Measurements from ENCODE around the gene TLR9.

The TLR9 gene

DNA sequence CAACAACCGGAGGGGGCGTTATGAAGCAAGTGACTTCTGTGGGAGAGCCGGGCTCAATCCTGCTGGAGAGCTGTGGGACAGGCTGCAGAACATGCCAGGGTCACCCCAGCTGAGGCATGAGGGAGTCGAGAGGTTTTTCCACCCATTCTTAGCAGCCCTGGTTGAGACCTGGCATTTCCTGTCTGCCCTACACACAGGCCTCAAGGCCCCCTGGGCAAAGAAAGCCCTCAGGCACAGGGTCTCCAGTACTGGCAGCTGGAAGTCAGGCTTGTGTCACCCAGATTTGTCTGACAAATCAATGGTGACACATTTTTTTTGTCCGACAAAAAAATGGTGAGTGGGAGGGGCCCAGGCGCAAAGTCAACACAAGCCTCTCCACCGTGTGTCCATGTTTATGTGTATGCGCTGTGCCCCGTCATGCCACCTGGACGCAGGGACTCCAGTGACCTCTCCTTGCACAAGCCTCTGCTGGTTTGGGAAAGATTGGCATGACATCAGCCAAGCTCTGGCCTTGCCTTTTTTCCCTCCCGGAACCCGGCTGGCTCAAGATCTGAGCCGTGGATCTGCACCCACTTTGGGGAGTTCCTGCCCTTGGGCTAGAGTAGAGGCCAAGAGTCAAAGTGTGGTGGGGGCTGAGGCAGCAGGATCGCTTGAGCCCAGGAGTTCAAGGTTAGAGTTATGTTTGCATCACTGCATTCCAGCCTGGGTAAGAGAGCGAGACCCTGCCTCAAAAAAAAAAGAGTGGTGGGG, 48.3 kb downstream of the TLR9 start:
- no peaks in the 10 kb centered on the region for H3K9me3 ChIP-seq (ENCODE audit: control extremely low read depth in 1 of 5, control insufficient read depth in 4 of 5, insufficient read depth in 2 of 5, low read depth in 1 of 5, low read length in 4 of 5)
- WGBS (ENCODE audit: insufficient coverage): 96% methylated on average over 12 of the region's 15 CpGs
- ChIA-PET POLR2A (no interaction called here), CTCF (interaction anchor here (1.0 kb wide), 1 partner anchor 9 kb away, joined by 4 read pairs; no protein-coding TSS in a partner anchor)
- H3K4me1 ChIP-seq (ENCODE audit: control extremely low read depth in 1 of 4, control insufficient read depth in 4 of 4, insufficient read depth in 4 of 4, low read length in 3 of 4): peaks cover 0 to 12% (median 0%) of the 10 kb centered on the region in 4 experiments
- H3K4me3 ChIP-seq (ENCODE audit: control insufficient read depth in 1 of 7, extremely low read depth in 1 of 7, insufficient read depth in 4 of 7, low read depth in 2 of 7, low read length in 6 of 7): no peak overlapping the region
- no peaks in the 10 kb centered on the region for H3K27me3 ChIP-seq (replicated peaks in 2 of 5; ENCODE audit: control insufficient read depth in 4 of 5, insufficient read depth in 5 of 5, low read length in 4 of 5)
- no peak for DNase-seq
- no peaks in the 10 kb centered on the region for H3K36me3 ChIP-seq (ENCODE audit: control insufficient read depth in 4 of 4, insufficient read depth in 4 of 4, low read length in 3 of 4)
- no peak overlapping the region for H3K27ac ChIP-seq (ENCODE audit: insufficient read depth in 1 of 2, low read depth in 1 of 2, low read length in 2 of 2, poor library complexity in 1 of 2, severe bottlenecking in 2 of 2)

DNA sequence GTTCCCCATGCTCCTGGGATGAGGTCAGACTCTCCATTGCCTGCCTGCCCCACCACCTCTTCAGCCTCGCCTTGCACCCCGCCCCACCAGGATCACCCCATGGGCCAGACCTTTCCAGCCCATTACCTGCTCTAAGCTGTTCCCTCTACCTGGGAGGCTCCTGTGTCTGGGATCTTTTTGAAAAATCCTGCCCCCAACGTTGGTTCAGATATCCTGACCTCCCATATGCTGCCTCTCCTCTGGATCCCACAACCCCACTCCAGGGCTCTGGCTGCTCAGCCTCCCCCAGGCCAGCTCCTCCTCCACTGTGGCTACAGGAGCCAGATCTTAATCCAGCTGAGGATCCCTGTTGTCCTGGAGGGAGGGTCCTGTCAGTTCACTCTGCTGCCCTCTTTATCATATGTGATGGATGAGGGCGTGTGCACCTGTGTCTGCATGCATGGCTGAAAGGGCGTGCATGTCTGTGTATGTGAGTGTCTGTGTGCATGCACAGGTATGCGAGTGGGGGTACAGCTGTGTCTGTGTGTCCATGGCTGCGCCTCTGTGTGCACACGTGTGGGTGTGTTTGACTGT, 49.2 kb downstream of the TLR9 start:
- Histone ChIP-seq H3K9me3 (ENCODE audit: control extremely low read depth in 1 of 5, control insufficient read depth in 4 of 5, insufficient read depth in 2 of 5, low read depth in 1 of 5, low read length in 4 of 5) (no peaks in the 10 kb centered on the region), H3K27me3 (replicated peaks in 2 of 5; ENCODE audit: control insufficient read depth in 4 of 5, insufficient read depth in 5 of 5, low read length in 4 of 5) (no peaks in the 10 kb centered on the region), H3K36me3 (ENCODE audit: control insufficient read depth in 4 of 4, insufficient read depth in 4 of 4, low read length in 3 of 4) (no peaks in the 10 kb centered on the region), H3K4me3 (ENCODE audit: control insufficient read depth in 1 of 7, extremely low read depth in 1 of 7, insufficient read depth in 4 of 7, low read depth in 2 of 7, low read length in 6 of 7) (no peak overlapping the region), H3K27ac (ENCODE audit: insufficient read depth in 1 of 2, low read depth in 1 of 2, low read length in 2 of 2, poor library complexity in 1 of 2, severe bottlenecking in 2 of 2) (no peak overlapping the region), H3K4me1 (ENCODE audit: control extremely low read depth in 1 of 4, control insufficient read depth in 4 of 4, insufficient read depth in 4 of 4, low read length in 3 of 4) (peaks cover 0 to 12% (median 0%) of the 10 kb centered on the region in 4 experiments)
- ChIA-PET POLR2A (no interaction called here), CTCF (interaction anchor here (0.6 kb wide), 1 partner anchor 57 kb away, joined by 3 read pairs; no protein-coding TSS in a partner anchor)
- WGBS (ENCODE audit: insufficient coverage): 100% methylated on average over 4 of the region's 8 CpGs
- DNase-seq: no peak

DNA sequence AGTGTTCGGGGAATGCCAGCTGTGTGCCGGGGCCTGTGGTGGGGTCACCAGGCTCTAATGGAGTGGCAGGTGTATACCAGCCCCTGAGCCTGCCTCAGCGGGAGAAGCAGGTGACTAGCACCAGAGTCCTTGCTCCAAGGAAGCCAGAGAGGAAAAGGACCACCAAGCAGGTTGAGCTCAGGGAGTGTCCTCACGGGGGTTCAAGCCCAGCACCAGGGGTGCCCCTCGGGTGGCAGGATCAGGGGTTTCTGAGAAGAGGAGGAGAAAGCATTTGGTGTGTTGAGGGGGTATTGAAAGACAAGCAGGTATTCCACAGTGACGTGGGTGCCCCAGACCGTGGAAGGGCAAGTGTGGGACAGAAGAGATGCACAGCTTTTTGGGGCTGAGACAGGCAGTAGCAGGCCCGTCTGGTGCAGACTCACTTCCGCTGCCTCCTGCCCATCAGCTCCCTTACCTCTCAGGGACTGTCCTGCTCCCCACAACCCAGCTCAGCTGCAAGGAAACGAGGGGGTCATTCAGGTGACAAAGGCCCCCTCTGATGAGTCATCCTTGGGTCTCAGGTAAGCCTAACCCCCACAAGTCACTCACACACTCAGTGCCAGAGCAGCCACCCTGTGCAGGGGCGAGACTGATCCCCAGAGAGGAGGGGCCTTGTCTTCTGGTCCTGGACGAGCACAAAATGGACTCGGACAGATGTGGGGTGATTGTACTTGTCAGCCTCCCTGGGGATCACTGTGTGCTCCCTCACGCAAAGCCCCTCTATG, 49.8 kb downstream of the TLR9 start:
- no peak for DNase-seq
- ChIA-PET POLR2A (no interaction called here), CTCF (interaction anchor here (0.6 to 1.4 kb wide), 5 partner anchors 11 to 57 kb away, joined by 3 to 4 read pairs (median 3); no protein-coding TSS in a partner anchor)
- Histone ChIP-seq H3K36me3 (ENCODE audit: control insufficient read depth in 4 of 4, insufficient read depth in 4 of 4, low read length in 3 of 4) (no peaks in the 10 kb centered on the region), H3K27ac (ENCODE audit: insufficient read depth in 1 of 2, low read depth in 1 of 2, low read length in 2 of 2, poor library complexity in 1 of 2, severe bottlenecking in 2 of 2) (no peak overlapping the region), H3K27me3 (replicated peaks in 2 of 5; ENCODE audit: control insufficient read depth in 4 of 5, insufficient read depth in 5 of 5, low read length in 4 of 5) (no peaks in the 10 kb centered on the region), H3K9me3 (ENCODE audit: control extremely low read depth in 1 of 5, control insufficient read depth in 4 of 5, insufficient read depth in 2 of 5, low read depth in 1 of 5, low read length in 4 of 5) (no peaks in the 10 kb centered on the region), H3K4me3 (ENCODE audit: control insufficient read depth in 1 of 7, extremely low read depth in 1 of 7, insufficient read depth in 4 of 7, low read depth in 2 of 7, low read length in 6 of 7) (no peak overlapping the region), H3K4me1 (ENCODE audit: control extremely low read depth in 1 of 4, control insufficient read depth in 4 of 4, insufficient read depth in 4 of 4, low read length in 3 of 4) (peaks cover 0 to 12% (median 0%) of the 10 kb centered on the region in 4 experiments)
- 96% methylated on average over 11 of the region's 14 CpGs for WGBS (ENCODE audit: insufficient coverage)

DNA sequence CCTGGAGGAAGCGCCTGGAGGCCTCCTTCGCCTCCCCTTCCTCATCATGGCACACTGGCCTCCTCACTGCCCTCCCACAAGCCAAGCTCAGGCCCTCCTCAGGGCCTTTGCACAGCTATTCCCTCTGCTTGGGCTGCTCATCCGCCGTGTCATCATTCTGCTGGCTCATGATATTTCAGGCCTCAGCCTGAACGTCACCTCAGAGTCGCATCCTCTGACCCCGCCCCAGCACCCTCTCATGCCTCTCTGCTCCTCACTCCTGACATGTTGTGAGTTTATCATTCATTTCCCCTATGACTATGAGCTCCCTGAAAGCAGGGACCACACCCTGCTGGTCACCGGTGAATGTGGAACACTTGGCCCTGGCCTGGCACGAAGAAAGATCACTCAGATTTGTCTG, 50.5 kb downstream of the TLR9 start:
- POLR2A ChIA-PET: no interaction called here

DNA sequence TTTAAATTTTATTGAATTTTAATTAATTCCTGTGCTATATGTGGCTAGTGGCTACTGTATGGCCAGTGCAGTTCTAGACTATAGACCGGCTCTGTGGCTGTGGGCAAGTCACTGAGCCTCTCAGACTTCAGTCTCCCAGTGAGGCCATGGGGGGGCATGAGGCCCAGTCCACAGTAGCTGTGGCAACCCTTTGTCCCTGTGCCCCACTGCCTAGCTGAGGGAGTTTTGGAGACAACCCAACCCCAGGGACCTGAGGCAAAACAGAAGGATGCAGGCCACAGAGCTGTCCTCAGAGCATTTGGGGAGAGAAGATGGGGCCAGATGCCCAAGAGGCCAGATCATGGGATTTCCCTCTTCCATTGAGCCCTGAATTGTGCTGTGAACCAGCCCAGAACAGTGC, 52.3 kb downstream of the TLR9 start:
- H3K36me3 ChIP-seq (ENCODE audit: control insufficient read depth in 4 of 4, insufficient read depth in 4 of 4, low read length in 3 of 4): no peaks in the 10 kb centered on the region
- no peak overlapping the region for H3K27ac ChIP-seq (ENCODE audit: insufficient read depth in 1 of 2, low read depth in 1 of 2, low read length in 2 of 2, poor library complexity in 1 of 2, severe bottlenecking in 2 of 2)
- no peak overlapping the region for H3K4me3 ChIP-seq (ENCODE audit: control insufficient read depth in 1 of 7, extremely low read depth in 1 of 7, insufficient read depth in 4 of 7, low read depth in 2 of 7, low read length in 6 of 7)
- no peak for DNase-seq
- ChIA-PET CTCF (interaction anchor here (0.9 to 1.2 kb wide), 4 partner anchors 9 to 30 kb away, joined by 3 to 4 read pairs (median 4); no protein-coding TSS in a partner anchor), POLR2A (no interaction called here)
- H3K27me3 ChIP-seq (replicated peaks in 2 of 5; ENCODE audit: control insufficient read depth in 4 of 5, insufficient read depth in 5 of 5, low read length in 4 of 5): no peaks in the 10 kb centered on the region
- peaks cover 0 to 9% (median 0%) of the 10 kb centered on the region in 4 experiments for H3K4me1 ChIP-seq (ENCODE audit: control extremely low read depth in 1 of 4, control insufficient read depth in 4 of 4, insufficient read depth in 4 of 4, low read length in 3 of 4)
- 100% methylated on average over 1 of the region's 1 CpG for WGBS (ENCODE audit: insufficient coverage)
- H3K9me3 ChIP-seq (ENCODE audit: control extremely low read depth in 1 of 5, control insufficient read depth in 4 of 5, insufficient read depth in 2 of 5, low read depth in 1 of 5, low read length in 4 of 5): no peaks in the 10 kb centered on the region

More for the DNA sequence above, 50.5 kb downstream of the TLR9 start:
- H3K4me3 ChIP-seq (ENCODE audit: control insufficient read depth in 1 of 7, extremely low read depth in 1 of 7, insufficient read depth in 4 of 7, low read depth in 2 of 7, low read length in 6 of 7): no peak overlapping the region
- CTCF ChIA-PET: interaction anchor here (0.9 to 1.4 kb wide), 5 partner anchors 10 to 24 kb away, joined by 3 to 4 read pairs (median 3); no protein-coding TSS in a partner anchor
- WGBS (ENCODE audit: insufficient coverage): 92% methylated on average over 9 of the region's 9 CpGs
- H3K27me3 ChIP-seq (replicated peaks in 2 of 5; ENCODE audit: control insufficient read depth in 4 of 5, insufficient read depth in 5 of 5, low read length in 4 of 5): no peaks in the 10 kb centered on the region
- no peaks in the 10 kb centered on the region for H3K36me3 ChIP-seq (ENCODE audit: control insufficient read depth in 4 of 4, insufficient read depth in 4 of 4, low read length in 3 of 4)
- H3K9me3 ChIP-seq (ENCODE audit: control extremely low read depth in 1 of 5, control insufficient read depth in 4 of 5, insufficient read depth in 2 of 5, low read depth in 1 of 5, low read length in 4 of 5): no peaks in the 10 kb centered on the region
- peaks cover 0 to 12% (median 0%) of the 10 kb centered on the region in 4 experiments for H3K4me1 ChIP-seq (ENCODE audit: control extremely low read depth in 1 of 4, control insufficient read depth in 4 of 4, insufficient read depth in 4 of 4, low read length in 3 of 4)
- H3K27ac ChIP-seq (ENCODE audit: insufficient read depth in 1 of 2, low read depth in 1 of 2, low read length in 2 of 2, poor library complexity in 1 of 2, severe bottlenecking in 2 of 2): no peak overlapping the region
- no peak for DNase-seq

DNA sequence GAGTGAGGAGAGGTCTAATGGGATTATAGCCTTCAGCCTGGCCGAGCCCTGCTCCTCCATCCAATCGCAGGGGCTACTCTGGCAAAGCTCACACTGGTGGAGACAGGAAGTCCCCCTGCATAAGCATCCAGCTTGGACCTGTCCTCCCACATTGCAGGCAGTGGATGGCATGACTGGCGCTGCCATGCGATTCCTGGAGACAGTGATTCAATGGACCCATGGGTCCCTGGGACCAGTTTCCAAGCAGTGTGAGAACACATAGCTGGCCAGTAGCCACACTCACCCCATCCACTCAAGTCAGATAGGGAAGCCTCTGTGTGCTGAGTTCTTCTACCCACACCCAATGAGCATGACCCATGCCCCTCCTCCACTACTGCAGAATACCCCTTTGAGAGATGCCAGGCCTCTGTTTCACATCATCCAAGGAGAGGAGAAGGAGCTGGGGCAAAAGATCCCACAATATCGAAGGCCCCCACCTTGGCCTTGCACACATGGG, 53.1 kb downstream of the TLR9 start:
- H3K27me3 ChIP-seq (replicated peaks in 2 of 5; ENCODE audit: control insufficient read depth in 4 of 5, insufficient read depth in 5 of 5, low read length in 4 of 5): no peaks in the 10 kb centered on the region
- DNase-seq: no peak
- CTCF ChIA-PET: interaction anchor here (0.9 to 1.2 kb wide), 4 partner anchors 10 to 30 kb away, joined by 3 to 4 read pairs (median 4); no protein-coding TSS in a partner anchor

More for the DNA sequence above, 53.1 kb downstream of the TLR9 start:
- Histone ChIP-seq H3K4me3 (ENCODE audit: control insufficient read depth in 1 of 7, extremely low read depth in 1 of 7, insufficient read depth in 4 of 7, low read depth in 2 of 7, low read length in 6 of 7) (no peak overlapping the region), H3K36me3 (ENCODE audit: control insufficient read depth in 4 of 4, insufficient read depth in 4 of 4, low read length in 3 of 4) (no peaks in the 10 kb centered on the region), H3K4me1 (ENCODE audit: control extremely low read depth in 1 of 4, control insufficient read depth in 4 of 4, insufficient read depth in 4 of 4, low read length in 3 of 4) (peaks cover 0 to 4% (median 0%) of the 10 kb centered on the region in 4 experiments), H3K27ac (ENCODE audit: insufficient read depth in 1 of 2, low read depth in 1 of 2, low read length in 2 of 2, poor library complexity in 1 of 2, severe bottlenecking in 2 of 2) (no peak overlapping the region), H3K9me3 (ENCODE audit: control extremely low read depth in 1 of 5, control insufficient read depth in 4 of 5, insufficient read depth in 2 of 5, low read depth in 1 of 5, low read length in 4 of 5) (no peaks in the 10 kb centered on the region)
- POLR2A ChIA-PET: no interaction called here
- WGBS (ENCODE audit: insufficient coverage): 100% methylated on average over 5 of the region's 5 CpGs

Data from common myeloid progenitor, CD34-positive (primary cell).